ENCODE data around the gene MAP3K3.

- TF ChIP-seq, protein P1, sequence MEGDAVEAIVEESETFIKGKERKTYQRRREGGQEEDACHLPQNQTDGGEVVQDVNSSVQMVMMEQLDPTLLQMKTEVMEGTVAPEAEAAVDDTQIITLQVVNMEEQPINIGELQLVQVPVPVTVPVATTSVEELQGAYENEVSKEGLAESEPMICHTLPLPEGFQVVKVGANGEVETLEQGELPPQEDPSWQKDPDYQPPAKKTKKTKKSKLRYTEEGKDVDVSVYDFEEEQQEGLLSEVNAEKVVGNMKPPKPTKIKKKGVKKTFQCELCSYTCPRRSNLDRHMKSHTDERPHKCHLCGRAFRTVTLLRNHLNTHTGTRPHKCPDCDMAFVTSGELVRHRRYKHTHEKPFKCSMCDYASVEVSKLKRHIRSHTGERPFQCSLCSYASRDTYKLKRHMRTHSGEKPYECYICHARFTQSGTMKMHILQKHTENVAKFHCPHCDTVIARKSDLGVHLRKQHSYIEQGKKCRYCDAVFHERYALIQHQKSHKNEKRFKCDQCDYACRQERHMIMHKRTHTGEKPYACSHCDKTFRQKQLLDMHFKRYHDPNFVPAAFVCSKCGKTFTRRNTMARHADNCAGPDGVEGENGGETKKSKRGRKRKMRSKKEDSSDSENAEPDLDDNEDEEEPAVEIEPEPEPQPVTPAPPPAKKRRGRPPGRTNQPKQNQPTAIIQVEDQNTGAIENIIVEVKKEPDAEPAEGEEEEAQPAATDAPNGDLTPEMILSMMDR (conservative IDR thresholded peaks at IDR 0.05), result no peak
- TF ChIP-seq EZH2 (IDR thresholded peaks at IDR 0.05; ENCODE audit: low read depth), result no peak
These were observed 81.5 kb downstream of the MAP3K3 start for GRCh38 chr17:63703556-63704258.
